Measurements from ENCODE around the gene INPP5J.

GRCh38 chr22:31105282-31105929, 17.4 kb upstream of the INPP5J start:
- TF ChIP-seq POLR2A (IDR thresholded peaks at IDR 0.05; ENCODE audit: low read length): no peak
- no peak for TF ChIP-seq GATA1 (IDR thresholded peaks at IDR 0.05; ENCODE audit: low read depth, low read length)

All from erythroblast (primary cell).